Loucy (cell line): ENCODE measurements around the gene RALGAPA1.

Source experiments
- H2AFZ ChIP-seq: fragments of 200-600 bp; sonication (generic); 2 replicates; pipeline ENCODE4 v1.6.0; 2016; ENCODE audit warnings: antibody characterized with exemption, mild to moderate bottlenecking, low read length, moderate library complexity
- H3F3A ChIP-seq: fragments of 200-600 bp; 2 replicates; pipeline ENCODE4 v1.6.0; 2016; ENCODE audit warnings: antibody characterized with exemption, low read depth, mild to moderate bottlenecking
- H3K27me3 ChIP-seq: fragments of 200-600 bp; sonication (generic); 2 replicates; pipeline ENCODE4 v1.6.1; 2014; ENCODE audit warnings: low read length, mild to moderate bottlenecking; ENCODE audit not compliant: insufficient read depth, poor library complexity, severe bottlenecking
- H3K36me3 ChIP-seq: fragments of 200-600 bp; sonication (generic); 2 replicates; pipeline ENCODE4 v1.6.1; 2016; ENCODE audit warnings: low read length; ENCODE audit not compliant: insufficient read depth
- H3K4me1 ChIP-seq: fragments of 200-600 bp; sonication (generic); 2 replicates; pipeline ENCODE4 v1.5.1; 2014; ENCODE audit warnings: low read length, mild to moderate bottlenecking; ENCODE audit not compliant: insufficient read depth, poor library complexity, severe bottlenecking
- H3K4me2 ChIP-seq: fragments of 200-600 bp; sonication (generic); 2 replicates; pipeline ENCODE4 v1.6.0; 2014; ENCODE audit warnings: antibody characterized with exemption, low read length, low read depth, mild to moderate bottlenecking; ENCODE audit not compliant: poor library complexity, severe bottlenecking
- H3K4me3 ChIP-seq: fragments of 200-600 bp; sonication (generic); 2 replicates; pipeline ENCODE4 v1.5.1; 2014; ENCODE audit warnings: low read length, mild to moderate bottlenecking, mixed read lengths; ENCODE audit not compliant: poor library complexity, severe bottlenecking
- H3K79me2 ChIP-seq: fragments of 200-600 bp; sonication (generic); 2 replicates; pipeline ENCODE4 v1.6.1; 2014; ENCODE audit warnings: low read length; ENCODE audit not compliant: insufficient read depth
- H3K9ac ChIP-seq: fragments of 200-600 bp; sonication (generic); 2 replicates; pipeline ENCODE4 v1.6.0; 2014; ENCODE audit warnings: mild to moderate bottlenecking, low read depth, low read length, moderate library complexity; ENCODE audit not compliant: poor library complexity, severe bottlenecking
- H3K9me2 ChIP-seq: fragments of 200-600 bp; sonication (generic); replicated peaks from 2 replicates; pipeline ENCODE4 v1.6.1; 2016; ENCODE audit warnings: low read depth, low read length, mixed read lengths
- H3K9me3 ChIP-seq: fragments of 200-600 bp; sonication (generic); 2 replicates; pipeline ENCODE4 v1.6.1; 2014; ENCODE audit warnings: mild to moderate bottlenecking, antibody characterized with exemption, low read length, low read depth; ENCODE audit not compliant: insufficient read depth
- H4K20me1 ChIP-seq: fragments of 200-600 bp; sonication (generic); 2 replicates; pipeline ENCODE4 v1.6.0; 2014; ENCODE audit warnings: antibody characterized with exemption, low read length, mild to moderate bottlenecking; ENCODE audit not compliant: insufficient read depth, poor library complexity, severe bottlenecking
- EZH2phosphoT487 ChIP-seq: fragments of 200-600 bp; IDR thresholded peaks from 2 replicates; pipeline ENCODE4 v1.6.1; 2018; ENCODE audit warnings: antibody characterized with exemption, mild to moderate bottlenecking, moderate library complexity, borderline replicate concordance
- TF ChIP-seq, protein P1 (sequence below): fragments of 200-600 bp; sonication (generic); conservative IDR thresholded peaks from 2 replicates; pipeline ENCODE4 v1.5.1; 2014; ENCODE audit warnings: mild to moderate bottlenecking, antibody characterized with exemption, low read length

The RALGAPA1 gene

GRCh38 chr14:35557221-35557747 lies 251.8 kb downstream of the RALGAPA1 start:
- Histone ChIP-seq H3K9me3 (no peaks in the 10 kb centered on the region), H3K4me3 (no peak overlapping the region), H3K79me2 (no peaks in the 10 kb centered on the region), H3K4me2 (no peak overlapping the region), H3K27me3 (no peaks in the 10 kb centered on the region), H2AFZ (no peak overlapping the region), H3K9ac (no peak overlapping the region), H3K9me2 (no peaks in the 10 kb centered on the region), H3F3A (no peaks in the 10 kb centered on the region), H3K36me3 (no peaks in the 10 kb centered on the region), H4K20me1 (no peaks in the 10 kb centered on the region), H3K4me1 (peaks cover 4% of the 10 kb centered on the region)
- no peak for TF ChIP-seq EZH2phosphoT487
- TF ChIP-seq, protein P1, sequence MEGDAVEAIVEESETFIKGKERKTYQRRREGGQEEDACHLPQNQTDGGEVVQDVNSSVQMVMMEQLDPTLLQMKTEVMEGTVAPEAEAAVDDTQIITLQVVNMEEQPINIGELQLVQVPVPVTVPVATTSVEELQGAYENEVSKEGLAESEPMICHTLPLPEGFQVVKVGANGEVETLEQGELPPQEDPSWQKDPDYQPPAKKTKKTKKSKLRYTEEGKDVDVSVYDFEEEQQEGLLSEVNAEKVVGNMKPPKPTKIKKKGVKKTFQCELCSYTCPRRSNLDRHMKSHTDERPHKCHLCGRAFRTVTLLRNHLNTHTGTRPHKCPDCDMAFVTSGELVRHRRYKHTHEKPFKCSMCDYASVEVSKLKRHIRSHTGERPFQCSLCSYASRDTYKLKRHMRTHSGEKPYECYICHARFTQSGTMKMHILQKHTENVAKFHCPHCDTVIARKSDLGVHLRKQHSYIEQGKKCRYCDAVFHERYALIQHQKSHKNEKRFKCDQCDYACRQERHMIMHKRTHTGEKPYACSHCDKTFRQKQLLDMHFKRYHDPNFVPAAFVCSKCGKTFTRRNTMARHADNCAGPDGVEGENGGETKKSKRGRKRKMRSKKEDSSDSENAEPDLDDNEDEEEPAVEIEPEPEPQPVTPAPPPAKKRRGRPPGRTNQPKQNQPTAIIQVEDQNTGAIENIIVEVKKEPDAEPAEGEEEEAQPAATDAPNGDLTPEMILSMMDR = no peak

DNA sequence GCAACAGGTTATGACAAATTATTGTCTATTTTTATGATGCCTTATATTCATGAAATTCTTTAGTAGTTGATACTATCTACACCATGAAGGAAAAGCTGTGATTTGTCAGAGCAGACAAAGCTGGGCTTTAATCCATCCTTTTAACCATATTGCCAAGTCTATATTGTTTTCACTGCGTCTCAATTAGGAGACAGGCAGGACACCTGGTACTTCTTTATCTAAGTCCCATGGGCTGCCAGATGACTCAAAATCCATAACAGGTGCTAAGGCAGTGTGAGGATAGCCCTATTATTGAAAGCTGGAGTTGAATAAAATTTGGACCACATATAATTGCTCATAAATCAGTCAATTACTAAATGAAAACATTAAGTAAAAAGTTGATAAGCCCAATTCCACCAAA lies 252.5 kb downstream of the RALGAPA1 start:
- Histone ChIP-seq H3K9ac (no peak overlapping the region), H4K20me1 (no peaks in the 10 kb centered on the region), H3K9me2 (no peaks in the 10 kb centered on the region), H3K9me3 (no peaks in the 10 kb centered on the region), H3K4me3 (no peak overlapping the region), H3F3A (no peaks in the 10 kb centered on the region), H3K4me2 (no peak overlapping the region), H3K36me3 (no peaks in the 10 kb centered on the region), H2AFZ (no peak overlapping the region), H3K4me1 (peaks cover 4% of the 10 kb centered on the region), H3K79me2 (no peaks in the 10 kb centered on the region), H3K27me3 (no peaks in the 10 kb centered on the region)
- TF ChIP-seq, protein P1 = no peak
- no peak for TF ChIP-seq EZH2phosphoT487

DNA sequence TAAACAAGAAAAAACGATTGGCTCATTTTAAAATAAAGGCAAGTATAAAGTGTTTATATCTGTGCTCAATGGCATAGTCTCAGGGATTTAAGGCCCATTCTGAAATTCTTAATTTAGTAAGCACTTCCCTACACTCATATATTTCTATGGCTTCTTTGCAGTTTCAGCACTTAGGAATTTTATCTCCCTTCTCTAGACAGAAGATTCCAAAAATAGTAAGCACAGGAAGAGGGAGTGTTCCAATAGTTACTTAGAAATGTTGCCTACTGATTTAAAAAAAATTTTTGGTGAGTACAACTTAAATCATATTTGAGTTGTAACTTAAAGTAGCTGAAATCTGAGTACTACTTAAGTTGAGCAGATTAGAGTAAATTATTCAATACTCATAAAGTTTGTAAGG lies 255.3 kb downstream of the RALGAPA1 start:
- no peaks in the 10 kb centered on the region for H3F3A ChIP-seq
- H4K20me1 ChIP-seq = no peaks in the 10 kb centered on the region
- no peaks in the 10 kb centered on the region for H3K27me3 ChIP-seq
- H3K4me3 ChIP-seq = no peak overlapping the region
- no peaks in the 10 kb centered on the region for H3K4me1 ChIP-seq
- H3K9me2 ChIP-seq = no peaks in the 10 kb centered on the region
- H3K79me2 ChIP-seq = no peaks in the 10 kb centered on the region
- TF ChIP-seq, protein P1 = no peak
- TF ChIP-seq EZH2phosphoT487 = no peak
- H2AFZ ChIP-seq = no peak overlapping the region
- H3K36me3 ChIP-seq = no peaks in the 10 kb centered on the region
- no peak overlapping the region for H3K4me2 ChIP-seq
- no peaks in the 10 kb centered on the region for H3K9me3 ChIP-seq
- H3K9ac ChIP-seq = no peak overlapping the region
